RWPE1 (cell line): ENCODE measurements around the gene PEBP1.

Experiments used
- CTCF ChIA-PET: fragments of 350-600 bp; sonication (Branson Sonifier 250); formaldehyde crosslinking; extraction: SDS; loops from one replicate; lab custom pipeline; 2021; lab: Yijun Ruan, JAX
- POLR2A ChIA-PET: fragments of 400-600 bp; formaldehyde crosslinking; extraction: SDS; loops from one replicate; lab custom pipeline; 2020; ENCODE audit warnings: antibody characterized with exemption; ENCODE audit not compliant: low non-redundant PET; lab: Yijun Ruan, JAX
- DNase-seq: peaks from one replicate; pipeline ENCODE4 v3.0.0; 2012; ENCODE audit warnings: low spot score
- H3K27ac ChIP-seq: fragments of 450-650 bp; 2 replicates; pipeline ENCODE4 v1.5.1; 2017
- TF ChIP-seq, protein P1 (sequence below): fragments of 450-650 bp; conservative IDR thresholded peaks from 2 replicates; pipeline ENCODE4 v1.5.1; 2017; ENCODE audit warnings: low read depth, mild to moderate bottlenecking

Gene PEBP1

DNA sequence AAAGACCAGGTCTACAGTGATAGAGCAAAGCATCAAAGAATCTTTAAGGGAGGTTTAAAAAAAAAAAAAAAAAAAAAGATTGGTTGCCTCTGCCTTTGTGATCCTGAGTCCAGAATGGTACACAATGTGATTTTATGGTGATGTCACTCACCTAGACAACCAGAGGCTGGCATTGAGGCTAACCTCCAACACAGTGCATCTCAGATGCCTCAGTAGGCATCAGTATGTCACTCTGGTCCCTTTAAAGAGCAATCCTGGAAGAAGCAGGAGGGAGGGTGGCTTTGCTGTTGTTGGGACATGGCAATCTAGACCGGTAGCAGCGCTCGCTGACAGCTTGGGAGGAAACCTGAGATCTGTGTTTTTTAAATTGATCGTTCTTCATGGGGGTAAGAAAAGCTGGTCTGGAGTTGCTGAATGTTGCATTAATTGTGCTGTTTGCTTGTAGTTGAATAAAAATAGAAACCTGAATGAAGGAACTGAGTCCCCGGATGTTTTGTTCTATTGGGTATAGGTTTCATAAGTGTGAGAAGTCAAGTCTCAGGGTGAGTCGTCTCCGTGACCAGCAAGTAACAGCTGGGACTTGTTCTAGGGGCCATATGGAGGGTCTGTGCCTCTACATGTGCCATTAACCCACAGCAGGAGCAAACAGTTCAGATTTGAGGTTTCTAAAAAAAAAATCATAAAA, 9.3 kb downstream of the PEBP1 start:
- ChIA-PET POLR2A (no interaction called here), CTCF (interaction anchor here (0.7 kb wide), 1 partner anchor 1413 kb away, joined by 3 read pairs; no protein-coding TSS in a partner anchor)
- TF ChIP-seq, protein P1, sequence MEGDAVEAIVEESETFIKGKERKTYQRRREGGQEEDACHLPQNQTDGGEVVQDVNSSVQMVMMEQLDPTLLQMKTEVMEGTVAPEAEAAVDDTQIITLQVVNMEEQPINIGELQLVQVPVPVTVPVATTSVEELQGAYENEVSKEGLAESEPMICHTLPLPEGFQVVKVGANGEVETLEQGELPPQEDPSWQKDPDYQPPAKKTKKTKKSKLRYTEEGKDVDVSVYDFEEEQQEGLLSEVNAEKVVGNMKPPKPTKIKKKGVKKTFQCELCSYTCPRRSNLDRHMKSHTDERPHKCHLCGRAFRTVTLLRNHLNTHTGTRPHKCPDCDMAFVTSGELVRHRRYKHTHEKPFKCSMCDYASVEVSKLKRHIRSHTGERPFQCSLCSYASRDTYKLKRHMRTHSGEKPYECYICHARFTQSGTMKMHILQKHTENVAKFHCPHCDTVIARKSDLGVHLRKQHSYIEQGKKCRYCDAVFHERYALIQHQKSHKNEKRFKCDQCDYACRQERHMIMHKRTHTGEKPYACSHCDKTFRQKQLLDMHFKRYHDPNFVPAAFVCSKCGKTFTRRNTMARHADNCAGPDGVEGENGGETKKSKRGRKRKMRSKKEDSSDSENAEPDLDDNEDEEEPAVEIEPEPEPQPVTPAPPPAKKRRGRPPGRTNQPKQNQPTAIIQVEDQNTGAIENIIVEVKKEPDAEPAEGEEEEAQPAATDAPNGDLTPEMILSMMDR = no peak
- DNase-seq = no peak
- no peak overlapping the region for H3K27ac ChIP-seq

DNA sequence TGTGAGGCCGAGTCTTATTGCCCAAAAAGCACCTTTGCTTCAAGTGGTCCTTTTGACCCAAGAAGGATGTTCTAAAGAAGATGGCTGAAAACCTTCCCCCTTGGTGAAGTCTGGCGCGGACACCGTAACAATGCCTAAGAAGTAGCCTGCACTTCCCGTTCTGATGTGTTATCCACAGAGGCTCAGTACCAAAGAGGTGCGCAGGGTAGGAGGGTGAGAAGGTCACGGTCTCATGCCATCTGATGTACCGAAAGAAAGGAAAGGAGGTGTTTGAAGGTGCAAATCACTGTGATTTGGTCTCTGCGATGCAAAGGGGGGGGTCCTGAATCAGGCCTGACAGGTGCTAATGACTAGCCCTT, 9.9 kb downstream of the PEBP1 start:
- POLR2A ChIA-PET = no interaction called here
- no peak for DNase-seq
- CTCF ChIA-PET = interaction anchor here (0.7 kb wide), 1 partner anchor 1414 kb away, joined by 3 read pairs; no protein-coding TSS in a partner anchor
- TF ChIP-seq, protein P1 = no peak
- no peak overlapping the region for H3K27ac ChIP-seq

DNA sequence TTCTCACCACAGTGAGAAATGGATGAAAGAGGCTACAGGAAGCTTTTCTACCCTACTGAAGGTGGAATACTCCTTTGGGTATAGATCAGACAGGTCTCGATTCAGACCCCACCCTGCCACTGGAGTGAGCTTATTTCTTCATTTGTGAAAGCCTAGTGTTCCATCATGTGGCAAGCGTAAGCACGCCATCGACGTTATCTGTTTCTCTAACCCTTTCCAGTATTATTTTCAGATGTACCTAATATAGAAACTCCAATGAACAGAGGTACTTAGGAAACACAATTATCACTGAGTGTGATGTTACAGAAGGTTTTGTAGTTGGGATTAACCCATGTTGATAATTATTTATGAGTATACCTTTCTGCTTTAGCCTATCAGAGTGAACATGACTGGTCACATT, 12.4 kb downstream of the PEBP1 start:
- ChIA-PET POLR2A (no interaction called here), CTCF (interaction anchor here (0.7 kb wide), 1 partner anchor 914 kb away, joined by 4 read pairs; no protein-coding TSS in a partner anchor)
- no peak for DNase-seq
- TF ChIP-seq, protein P1 = no peak
- no peak overlapping the region for H3K27ac ChIP-seq

DNA sequence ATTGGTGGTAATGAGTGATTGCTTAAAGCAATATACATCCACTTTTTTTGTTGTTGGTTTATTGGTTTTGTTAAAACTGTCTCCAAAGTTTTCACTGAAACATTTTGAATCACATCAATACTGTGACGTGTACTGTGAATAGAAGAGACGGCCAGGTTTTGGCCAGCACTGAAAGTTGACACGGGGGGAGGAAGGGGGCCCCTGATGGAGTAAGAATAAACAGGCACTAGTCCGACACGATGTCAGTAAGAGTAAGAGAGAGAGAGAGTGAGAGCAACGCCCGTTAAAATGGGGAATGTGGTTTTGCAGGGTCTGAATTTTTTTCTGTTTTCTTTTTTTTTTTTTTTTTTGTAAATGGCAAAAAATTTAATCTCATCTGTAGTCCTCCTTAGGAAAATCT, 14.7 kb downstream of the PEBP1 start:
- DNase-seq = no peak

DNA sequence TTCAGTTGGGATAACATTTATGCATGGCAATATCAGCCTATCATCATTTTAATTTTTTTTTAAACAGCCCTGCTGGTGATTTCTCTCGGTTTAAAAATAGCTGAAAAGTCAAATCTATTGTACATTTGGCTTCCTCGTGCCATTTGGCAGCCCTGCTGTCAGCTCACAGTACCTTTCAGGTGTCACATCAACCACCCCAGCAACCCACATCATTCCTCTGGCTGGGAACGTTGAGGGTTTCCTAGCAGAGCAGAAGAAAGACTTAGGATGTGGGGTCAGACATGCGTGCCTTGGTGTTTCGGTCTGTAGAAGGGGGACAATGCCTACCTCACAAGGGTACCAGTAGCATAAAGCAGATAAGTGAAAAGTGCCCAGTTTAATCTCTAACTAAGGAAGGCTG, 15.8 kb downstream of the PEBP1 start:
- CTCF ChIA-PET = no interaction called here
- H3K27ac ChIP-seq = no peak overlapping the region
- DNase-seq = no peak
- TF ChIP-seq, protein P1 = no peak
- POLR2A ChIA-PET = no interaction called here

More for the DNA sequence above, 14.7 kb downstream of the PEBP1 start:
- no peak overlapping the region for H3K27ac ChIP-seq
- TF ChIP-seq, protein P1 = no peak
- POLR2A ChIA-PET = no interaction called here
- CTCF ChIA-PET = no interaction called here

DNA sequence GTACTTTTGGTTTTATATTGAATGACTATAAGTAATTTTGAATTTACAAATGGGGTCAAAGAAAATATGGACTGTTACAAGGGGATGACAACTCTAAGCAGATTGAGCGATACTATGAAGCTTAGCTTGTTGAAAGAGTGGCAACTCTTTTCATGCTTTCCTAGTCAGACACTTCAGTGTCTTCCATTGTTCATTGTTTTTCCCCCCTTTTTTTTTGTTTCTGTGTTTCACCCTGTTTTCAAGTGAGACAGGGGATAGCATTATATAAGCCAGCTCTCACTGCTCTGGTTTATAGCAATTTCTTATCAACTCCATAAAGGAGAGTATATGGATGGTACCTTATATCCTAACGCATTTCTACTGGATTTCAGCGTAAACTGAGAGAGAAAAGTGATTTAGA, 24.6 kb downstream of the PEBP1 start:
- H3K27ac ChIP-seq = no peak overlapping the region
- ChIA-PET POLR2A (interaction anchor here (0.6 kb wide), 1 partner anchor 298 kb away, joined by 3 read pairs; no protein-coding TSS in a partner anchor), CTCF (no interaction called here)
- no peak for DNase-seq
- TF ChIP-seq, protein P1 = no peak
